Heart left ventricle (tissue), 16 donors: ENCODE results near the gene TRDMT1. TPM values are rescaled to one million over a fixed set of nuclear protein-coding genes. Genes with fewer than 3 reads are reported as not detected.

Experiments used
- ATAC-seq, 4 donors: fragments of 200-7000 bp; cut with Tn5 transposase; one replicate each; pipeline ENCODE4 v1.9.1; 2020 to 2022; ENCODE audit warnings: moderate library complexity in 4 of 4, mild to moderate bottlenecking in 3 of 4, moderate number of reproducible peaks in 1 of 4
- DNase-seq, 5 donors: peaks; one replicate each; pipeline ENCODE4 v3.0.0-alpha.2; 2020
- H3K27ac ChIP-seq, 12 donors: fragments of 200-600 bp; sonication (generic) in 4 of 12; one replicate each; pipeline versions ENCODE4 v1.5.0 to v1.8.0; 2016 to 2022; ENCODE audit warnings: mild to moderate bottlenecking in 2 of 12
- H3K27me3 ChIP-seq, 9 donors: fragments of 200-600 bp; sonication (generic) in 2 of 9; one replicate each; pipeline versions ENCODE4 v1.5.1 to v1.8.0; 2016 to 2022; ENCODE audit warnings: mild to moderate bottlenecking in 3 of 9
- H3K36me3 ChIP-seq, 9 donors: fragments of 200-600 bp; sonication (generic) in 2 of 9; one replicate each; pipeline versions ENCODE4 v1.5.0 to v1.8.0; 2018 to 2022; ENCODE audit warnings: mild to moderate bottlenecking in 2 of 9
- H3K4me1 ChIP-seq, 12 donors: fragments of 200-600 bp; sonication (generic) in 4 of 12; one replicate each; pipeline versions ENCODE4 v1.5.0 to v1.8.0; 2016 to 2022; ENCODE audit warnings: mild to moderate bottlenecking in 3 of 12
- H3K4me3 ChIP-seq, 12 donors: fragments of 200-600 bp; sonication (generic) in 4 of 12; one replicate each; pipeline versions ENCODE4 v1.5.0 to v1.8.0; 2017 to 2022; ENCODE audit warnings: mild to moderate bottlenecking in 9 of 12, moderate library complexity in 4 of 12
- H3K9me3 ChIP-seq, 12 donors: fragments of 200-600 bp; sonication (generic) in 4 of 12; one replicate each; pipeline versions ENCODE4 v1.5.0 to v1.8.0; 2016 to 2022; ENCODE audit warnings: mild to moderate bottlenecking in 1 of 12
- POLR2A ChIP-seq, 2 donors: fragments of 450-650 bp; IDR thresholded peaks; one replicate each; pipeline ENCODE4 v1.6.1; 2017; ENCODE audit warnings: antibody characterized with exemption in 2 of 2, mild to moderate bottlenecking in 2 of 2, moderate library complexity in 2 of 2
- WGBS, 4 donors: extraction: QIAGEN DNeasy Blood & Tissue Kit in 2 of 4; methylation state at CpG; one replicate each; pipeline versions ENCODE4 v1.1.5 to v1.1.7; 2013 to 2018; 5-methylcytosine and 5-hydroxymethylcytosine counted together
- intact Hi-C, 10 donors: fragments of 100-400 bp; cut with DNase I; formaldehyde crosslinking; loops; one replicate each; pipeline versions ENCODE4 v1.11.1 to v1.14.2; 2022
- polyA plus RNA-seq, 2 donors: library from polyadenylated mRNA; stranded (reverse); fragments of 200-250 nt; gene quantifications; one replicate each; pipeline ENCODE4 v1.2.3, GENCODE V29; 2013
- total RNA-seq, 9 donors: library from RNA; depleted of rRNA in 2 of 9; stranded (reverse); fragments of >200 nt in 2 of 9; fragmentation: NEBNext Ultra II Directional in 3 of 9; extraction: Animal tissue kit (Norgen Biotek cat#: 25700) in 3 of 9; gene quantifications; one replicate each; pipeline versions ENCODE4 v1.1.0 to v1.2.4, GENCODE V29; 2016 to 2023
- TF ChIP-seq, protein P1 (sequence below), 12 donors: fragments of 200-600 bp; sonication (generic) in 4 of 12; IDR thresholded peaks; one replicate each; pipeline versions ENCODE4 v1.5.0 to v1.8.0; 2018 to 2022; ENCODE audit warnings: antibody characterized with exemption in 12 of 12, mild to moderate bottlenecking in 5 of 12
- donor health status: ischemic (EF 13 %, LVEDD 7.1; RV severe dilation, severe dysfunction).
- donor health status: healthy with polysubstance abuse.
- donor health status: DM: no; HTN: yes; CAD: no.
- donor health status: DM: no; HTN: no; CAD: no.
- donor health status: ischemic (EF 25% LVEDD 6.9; RV normal size, moderate dysfunction).
- donor health status: ischemic (EF 25% LVEDD 5.7; RV mildly dilated, moderate dysfunction).
- donor health status: healthy.
- donor health status: DM: yes; HTN: yes; CAD: no.
- donor health status: ischemic (EF 35%, LVEDD 5.7; RV mildly dilated, moderate dysfunction).
- donor health status: nonischemic (EF 11% LVEDD 7.7; RV severe dilation, severe dysfunction).
- donor health status: DM: yes; HTN: yes; CAD: no.
- donor health status: PGD.
- donor health status: ischemic (EF 29% LVEDD 5.4; RV normal size, mild dysfunction).
- donor health status: nonischemic (EF 23%, LVEDD 6.1; RV moderate dilation, normal function).

The TRDMT1 gene
- total and polyA plus RNA-seq, 11 donors = 1.8 to 6.0 (median 3.5) TPM

DNA sequence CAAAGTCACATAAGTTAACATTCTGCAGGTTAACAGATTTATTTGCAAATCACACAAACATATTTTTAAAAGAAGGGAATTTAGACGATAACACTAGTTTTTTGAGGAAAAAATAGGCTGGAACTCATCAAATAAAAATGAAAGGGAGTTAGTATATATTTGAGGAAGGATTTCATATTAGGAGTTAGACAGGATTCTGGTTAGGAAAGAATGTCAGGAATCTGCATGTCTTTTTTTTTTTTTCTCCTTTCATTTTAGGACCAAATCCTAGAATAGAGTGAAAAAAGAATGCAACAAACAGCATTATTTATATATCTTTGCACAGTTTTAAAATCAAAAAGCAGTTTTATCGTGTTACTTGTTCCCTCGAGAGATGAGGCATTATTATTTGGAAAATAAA lies 8.9 kb upstream of the TRDMT1 start:
- no peak for TF ChIP-seq POLR2A (IDR thresholded peaks at IDR 0.05)
- TF ChIP-seq, protein P1, sequence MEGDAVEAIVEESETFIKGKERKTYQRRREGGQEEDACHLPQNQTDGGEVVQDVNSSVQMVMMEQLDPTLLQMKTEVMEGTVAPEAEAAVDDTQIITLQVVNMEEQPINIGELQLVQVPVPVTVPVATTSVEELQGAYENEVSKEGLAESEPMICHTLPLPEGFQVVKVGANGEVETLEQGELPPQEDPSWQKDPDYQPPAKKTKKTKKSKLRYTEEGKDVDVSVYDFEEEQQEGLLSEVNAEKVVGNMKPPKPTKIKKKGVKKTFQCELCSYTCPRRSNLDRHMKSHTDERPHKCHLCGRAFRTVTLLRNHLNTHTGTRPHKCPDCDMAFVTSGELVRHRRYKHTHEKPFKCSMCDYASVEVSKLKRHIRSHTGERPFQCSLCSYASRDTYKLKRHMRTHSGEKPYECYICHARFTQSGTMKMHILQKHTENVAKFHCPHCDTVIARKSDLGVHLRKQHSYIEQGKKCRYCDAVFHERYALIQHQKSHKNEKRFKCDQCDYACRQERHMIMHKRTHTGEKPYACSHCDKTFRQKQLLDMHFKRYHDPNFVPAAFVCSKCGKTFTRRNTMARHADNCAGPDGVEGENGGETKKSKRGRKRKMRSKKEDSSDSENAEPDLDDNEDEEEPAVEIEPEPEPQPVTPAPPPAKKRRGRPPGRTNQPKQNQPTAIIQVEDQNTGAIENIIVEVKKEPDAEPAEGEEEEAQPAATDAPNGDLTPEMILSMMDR (IDR thresholded peaks at IDR 0.05) = no peak
- Histone ChIP-seq H3K27me3 (no peaks in the 10 kb centered on the region), H3K9me3 (no peaks in the 10 kb centered on the region), H3K4me1 (peaks cover 0 to 56% (median 0%) of the 10 kb centered on the region in 12 donors), H3K27ac (no peak overlapping the region), H3K4me3 (no peak overlapping the region), H3K36me3 (no peaks in the 10 kb centered on the region)
- DNase-seq = no peak
- WGBS, 4 donors = 66 to 78% (median 72%) methylated on average over 3 of the region's 3 CpGs
- no peak for ATAC-seq
- intact Hi-C loops = no loop called here

GRCh38 chr10:17209881-17210280 lies 8.4 kb upstream of the TRDMT1 start:
- 78 to 92% (median 84%) methylated on average over 2 of the region's 2 CpGs for WGBS, 4 donors
- TF ChIP-seq POLR2A (IDR thresholded peaks at IDR 0.05) = no peak
- TF ChIP-seq, protein P1 (IDR thresholded peaks at IDR 0.05) = no peak
- Histone ChIP-seq H3K36me3 (no peaks in the 10 kb centered on the region), H3K27me3 (no peaks in the 10 kb centered on the region), H3K4me3 (no peak overlapping the region), H3K9me3 (no peaks in the 10 kb centered on the region), H3K4me1 (peaks cover 0 to 52% (median 0%) of the 10 kb centered on the region in 12 donors), H3K27ac (no peak overlapping the region)
- no peak for DNase-seq
- intact Hi-C loops = loop anchor here in 2 of 10 donors (10.0 kb wide), 2 partner anchors 175 to 775 kb away; partner anchors contain the start of gene PTER (in 1 of the 2)
- ATAC-seq = no peak

DNA sequence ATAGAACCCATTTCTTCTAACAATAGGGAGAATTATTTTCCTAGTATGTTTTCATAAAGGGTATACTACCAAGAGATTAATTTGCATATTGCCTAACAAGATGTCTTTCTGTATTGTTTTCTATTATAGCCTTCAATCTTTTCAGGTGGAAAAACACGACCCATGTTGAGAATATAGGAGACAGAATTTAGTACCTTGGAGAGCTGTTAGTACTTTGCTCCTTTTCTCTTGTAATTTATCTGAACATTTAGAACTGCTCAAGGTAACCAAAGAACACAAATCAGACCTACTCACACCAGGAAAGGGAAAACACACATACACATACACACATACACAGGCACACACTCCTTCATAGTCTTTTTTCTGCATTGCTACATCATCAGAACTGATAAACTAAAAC lies 7.8 kb upstream of the TRDMT1 start:
- Histone ChIP-seq H3K4me3 (no peak overlapping the region), H3K27me3 (no peaks in the 10 kb centered on the region), H3K27ac (no peak overlapping the region), H3K4me1 (peaks cover 0 to 46% (median 0%) of the 10 kb centered on the region in 12 donors), H3K9me3 (no peaks in the 10 kb centered on the region), H3K36me3 (no peaks in the 10 kb centered on the region)
- DNase-seq (no peak), ATAC-seq (no peak)
- WGBS, 4 donors = 69 to 86% (median 83%) methylated on average over 1 of the region's 1 CpG
- intact Hi-C loops = loop anchor here in 2 of 10 donors (10.0 kb wide), 2 partner anchors 175 to 775 kb away; partner anchors contain the start of gene PTER (in 1 of the 2)
- TF ChIP-seq, protein P1 (IDR thresholded peaks at IDR 0.05) = no peak
- TF ChIP-seq POLR2A (IDR thresholded peaks at IDR 0.05) = no peak

DNA sequence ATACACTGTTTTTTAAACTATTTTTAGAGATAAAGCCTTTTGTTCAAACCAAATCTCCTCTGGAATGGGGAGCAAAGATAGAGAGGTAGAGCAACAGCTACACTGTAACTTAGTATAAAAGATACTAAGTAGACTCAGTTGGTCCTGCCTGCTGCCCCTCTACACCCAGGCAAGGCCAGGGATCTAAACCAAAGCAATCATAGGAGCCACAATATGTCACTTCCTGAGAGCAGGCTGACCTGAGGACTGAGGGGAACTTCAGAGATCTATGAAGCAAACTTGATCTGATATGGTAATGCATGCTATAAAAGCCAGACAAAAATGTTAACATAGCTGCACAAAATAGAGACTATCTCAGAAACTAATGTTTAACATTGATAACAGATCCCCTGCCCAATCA lies 7.0 kb upstream of the TRDMT1 start:
- no peak for ATAC-seq
- Histone ChIP-seq H3K4me3 (no peak overlapping the region), H3K27me3 (no peaks in the 10 kb centered on the region), H3K9me3 (no peaks in the 10 kb centered on the region), H3K4me1 (peaks cover 0 to 38% (median 0%) of the 10 kb centered on the region in 12 donors), H3K36me3 (no peaks in the 10 kb centered on the region), H3K27ac (no peak overlapping the region)
- intact Hi-C loops = loop anchor here in 2 of 10 donors (10.0 kb wide), 2 partner anchors 174 to 774 kb away; partner anchors contain the start of gene PTER (in 1 of the 2)
- TF ChIP-seq, protein P1 (IDR thresholded peaks at IDR 0.05) = no peak
- TF ChIP-seq POLR2A (IDR thresholded peaks at IDR 0.05) = no peak
- no peak for DNase-seq
